Gastroesophageal sphincter (tissue), 3 donors: ENCODE results near the gene EZH1.

Experiments used
- CTCF ChIP-seq, 4 experiments: fragments of 200-600 bp in 2 of 4; fragments of 450-650 bp in 2 of 4; sonication (generic) in 1 of 4; IDR thresholded peaks; one replicate each; pipeline ENCODE4 v1.5.1; 2017 to 2019; ENCODE audit warnings: antibody characterized with exemption in 4 of 4, mild to moderate bottlenecking in 2 of 4, moderate library complexity in 2 of 4
- POLR2A ChIP-seq, 2 donors: fragments of 450-650 bp; IDR thresholded peaks; one replicate each; pipeline ENCODE4 v1.6.1; 2017; ENCODE audit warnings: antibody characterized with exemption in 2 of 2, mild to moderate bottlenecking in 2 of 2, moderate library complexity in 1 of 2

- TF ChIP-seq CTCF (IDR thresholded peaks at IDR 0.05) (no peak), POLR2A (IDR thresholded peaks at IDR 0.05) (no peak)
Observed at GRCh38 chr17:42678951-42679491, 65.8 kb downstream of the EZH1 start.
